ENCODE measurements around the gene TPRN. TPM values are rescaled to one million over a fixed set of nuclear protein-coding genes. Genes with fewer than 3 reads are reported as not detected.

Gene TPRN
- total RNA-seq, 1 donor from 2014 or later = 8.8 TPM

DNA sequence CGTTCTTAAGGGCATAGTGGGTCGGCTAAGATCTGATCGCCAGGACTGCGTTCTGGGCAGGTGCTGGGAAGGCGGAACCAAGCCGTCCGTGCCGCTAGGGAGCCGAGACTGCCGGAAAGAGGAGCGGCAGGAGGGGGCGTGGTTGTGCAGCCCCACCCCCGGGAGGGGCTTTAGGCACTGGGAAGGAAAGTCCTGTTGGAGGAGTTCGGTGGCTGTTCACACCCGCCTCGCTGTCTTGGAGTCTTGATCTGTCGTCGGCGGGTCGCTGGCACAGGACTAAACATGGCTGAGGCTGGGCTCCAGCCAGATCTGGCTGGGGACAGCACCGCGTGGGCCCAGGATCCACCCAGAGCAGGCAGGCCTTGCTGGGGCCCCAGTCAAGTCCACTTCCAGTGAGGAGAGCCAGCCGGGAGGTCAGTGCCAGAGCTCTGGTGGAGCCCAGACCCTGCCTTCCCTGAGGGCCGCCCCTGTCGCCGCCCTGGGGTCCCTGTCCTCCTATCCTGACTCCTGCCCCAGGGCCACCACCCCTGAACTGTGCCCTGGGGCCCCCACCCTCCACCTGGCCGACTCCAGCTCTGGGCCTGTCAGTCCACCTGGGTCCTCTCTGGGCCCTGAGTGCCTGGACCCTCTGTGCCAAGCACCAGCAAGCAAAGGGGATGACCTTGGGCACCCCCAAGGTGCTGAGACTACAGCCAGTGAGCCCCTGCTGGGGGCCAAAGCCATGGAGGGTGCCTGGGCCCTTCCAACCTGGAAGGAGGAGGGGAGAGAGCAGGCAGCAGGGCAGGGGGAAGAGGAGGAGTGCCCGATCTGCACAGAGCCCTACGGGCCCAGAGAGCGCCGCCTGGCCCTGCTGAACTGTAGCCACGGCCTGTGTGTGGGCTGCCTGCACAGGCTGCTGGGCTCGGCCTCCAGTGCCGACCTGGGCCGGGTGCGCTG, 17.0 kb upstream of the TPRN start:
- ATAC-seq (peak; percentile 79), DNase-seq (ENCODE audit: low spot score) (peak; percentile 85)
- intact Hi-C loops (cut with DNase I) = no loop called here

DNA sequence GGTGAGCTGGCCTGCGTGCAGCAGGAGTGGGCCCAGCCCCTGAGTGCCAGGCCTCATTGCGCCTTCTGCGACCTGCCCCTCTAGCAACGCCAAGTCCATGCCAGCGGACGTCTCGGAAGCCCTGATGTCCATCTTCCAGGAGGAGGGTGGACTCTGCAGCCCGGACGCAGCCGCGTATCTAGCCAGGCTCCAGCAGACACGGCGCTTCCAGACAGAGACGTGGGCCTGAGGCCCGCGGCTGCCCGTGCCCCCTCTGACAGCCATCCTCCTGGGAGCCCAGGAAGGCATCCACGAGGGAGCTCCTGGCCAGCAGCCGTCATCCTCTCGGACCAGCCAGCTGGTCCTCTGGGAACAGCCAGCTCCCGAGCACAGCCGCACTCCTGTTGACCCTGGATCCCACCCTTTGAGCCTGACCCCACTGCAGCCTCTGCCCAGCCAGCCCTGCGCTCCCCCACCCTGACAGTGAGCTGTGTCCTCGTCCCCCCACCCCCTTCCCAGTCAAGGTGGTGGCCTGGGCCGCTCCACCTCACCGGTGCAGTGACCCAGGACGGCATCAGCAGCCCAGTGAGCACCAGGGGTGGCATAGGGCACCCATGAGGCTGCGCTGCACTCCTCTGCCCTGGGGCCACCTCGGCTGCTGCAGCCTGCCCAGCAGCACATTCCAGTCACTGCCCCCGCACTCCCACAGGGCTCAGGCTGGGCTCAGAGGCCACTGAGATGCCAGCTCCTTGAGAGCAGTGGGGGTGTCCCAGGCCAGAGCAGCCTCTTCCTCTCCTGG, 15.8 kb upstream of the TPRN start:
- intact Hi-C loops (cut with DNase I) = no loop called here

GRCh38 chr9:137215196-137215986, 14.8 kb upstream of the TPRN start:
- DNase-seq (ENCODE audit: low spot score) (no peak), ATAC-seq (no peak)
- intact Hi-C loops (cut with DNase I) = no loop called here

More for the DNA sequence above, 15.8 kb upstream of the TPRN start:
- DNase-seq (ENCODE audit: low spot score) = no peak
- peak; percentile 4 for ATAC-seq

- no peak for ATAC-seq
- intact Hi-C loops (cut with DNase I) = no loop called here
- no peak for DNase-seq (ENCODE audit: low spot score)
Measured at GRCh38 chr9:137214620-137215019, 14.1 kb upstream of the TPRN start.

GRCh38 chr9:137213160-137214060, 12.9 kb upstream of the TPRN start:
- intact Hi-C loops (cut with DNase I) = no loop called here
- no peak for DNase-seq (ENCODE audit: low spot score)
- no peak for ATAC-seq

DNA sequence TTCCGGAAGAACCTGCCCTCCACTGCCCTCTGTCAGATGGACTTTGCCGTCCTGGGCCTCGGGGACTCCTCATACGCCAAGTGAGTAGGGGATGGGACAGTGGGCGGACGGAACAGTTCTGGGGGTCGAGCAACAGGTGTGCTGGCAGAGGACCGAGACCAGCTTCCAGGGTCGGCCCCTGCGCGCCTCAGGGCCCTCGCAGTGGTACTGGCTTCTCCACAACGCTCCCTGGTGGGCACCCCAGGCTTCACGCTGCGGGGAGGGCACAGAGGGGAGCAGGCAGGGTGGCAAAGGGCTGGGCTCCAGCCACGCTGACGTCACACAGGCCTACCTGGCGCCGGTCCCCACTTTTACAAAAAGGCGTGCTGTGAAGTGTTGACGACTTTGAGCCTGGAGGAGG, 12.0 kb upstream of the TPRN start:
- intact Hi-C loops (cut with DNase I) = no loop called here
- no peak for DNase-seq (ENCODE audit: low spot score)

GRCh38 chr9:137211532-137211931, 11.0 kb upstream of the TPRN start:
- intact Hi-C loops (cut with DNase I) = no loop called here
- no peak for ATAC-seq

More for the DNA sequence above, 12.0 kb upstream of the TPRN start:
- no peak for ATAC-seq

DNA sequence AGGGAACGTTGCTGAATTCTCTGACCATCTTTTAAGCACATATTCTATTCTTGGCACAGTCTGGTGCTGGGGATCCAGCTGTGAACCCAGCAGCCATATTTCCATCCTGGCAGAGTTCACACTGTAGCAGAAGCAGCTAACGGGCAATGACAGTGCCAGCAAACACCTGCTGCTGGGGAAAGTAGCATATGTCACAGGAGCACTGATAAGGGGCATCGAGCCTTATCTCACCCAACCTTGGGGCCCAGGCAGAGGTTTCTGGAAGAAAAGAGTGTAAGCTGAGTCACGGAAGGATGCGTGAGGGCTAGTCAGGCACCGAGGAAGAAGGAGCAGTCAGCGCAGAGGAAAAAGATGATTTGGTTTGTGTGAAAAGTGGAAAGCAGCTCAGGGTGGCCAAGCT, 6.1 kb upstream of the TPRN start:
- intact Hi-C loops (cut with DNase I) = no loop called here
- DNase-seq (ENCODE audit: low spot score) (no peak), ATAC-seq (no peak)

More at GRCh38 chr9:137211532-137211931, 11.0 kb upstream of the TPRN start:
- DNase-seq (ENCODE audit: low spot score) = no peak

- intact Hi-C loops (cut with DNase I) = no loop called here
- DNase-seq (ENCODE audit: low spot score) (peak; percentile 97), ATAC-seq (peak; percentile 72)
Measured at GRCh38 chr9:137205126-137206069, 4.9 kb upstream of the TPRN start, which contains the start of the genes NDOR1 and TMEM203. Gene NDOR1, plus strand, starts transcription at chr9:137205700. Its CDS starts 78 bp downstream, at chr9:137205778. Gene TMEM203, minus strand, starts transcription at chr9:137205648. Its CDS starts 234 bp downstream, at chr9:137205414.

DNA sequence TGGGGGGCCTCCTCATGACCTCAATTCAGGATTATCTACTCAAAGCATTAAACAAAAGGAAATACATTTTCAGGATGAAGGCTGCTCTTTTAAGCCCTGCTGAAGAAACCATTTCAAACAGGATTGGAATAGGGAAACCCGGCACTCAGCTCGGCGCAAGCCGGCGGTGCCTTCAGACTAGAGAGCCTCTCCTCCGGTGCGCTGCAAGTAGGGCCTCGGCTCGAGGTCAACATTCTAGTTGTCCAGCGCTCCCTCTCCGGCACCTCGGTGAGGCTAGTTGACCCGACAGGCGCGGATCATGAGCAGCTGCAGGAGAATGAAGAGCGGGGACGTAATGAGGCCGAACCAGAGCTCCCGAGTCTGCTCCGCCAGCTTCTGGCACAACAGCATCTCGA, 4.2 kb upstream of the TPRN start:
- ATAC-seq (no peak), DNase-seq (ENCODE audit: low spot score) (no peak)
- intact Hi-C loops (cut with DNase I) = no loop called here

GRCh38 chr9:137202966-137203365, 2.4 kb upstream of the TPRN start:
- no peak for DNase-seq (ENCODE audit: low spot score)
- ATAC-seq = no peak
- intact Hi-C loops (cut with DNase I) = no loop called here

GRCh38 chr9:137201205-137201868, 796 bp upstream of the TPRN start:
- intact Hi-C loops (cut with DNase I) = no loop called here
- ATAC-seq (no peak), DNase-seq (ENCODE audit: low spot score) (no peak)

GRCh38 chr9:137199411-137200121, 975 bp downstream of the TPRN start:
- DNase-seq (ENCODE audit: low spot score) = no peak
- intact Hi-C loops (cut with DNase I) = no loop called here
- no peak for ATAC-seq

GRCh38 chr9:137198902-137199283, 1.6 kb downstream of the TPRN start:
- ATAC-seq = no peak
- DNase-seq (ENCODE audit: low spot score) = no peak
- intact Hi-C loops (cut with DNase I) = no loop called here

GRCh38 chr9:137198051-137198901, 2.3 kb downstream of the TPRN start:
- no peak for ATAC-seq
- intact Hi-C loops (cut with DNase I) = no loop called here
- DNase-seq (ENCODE audit: low spot score) = no peak

All from sciatic nerve (tissue), 2 donors.